ENCODE measurements around the gene LRRC7. TPM values are rescaled to one million over a fixed set of nuclear protein-coding genes. Genes with fewer than 3 reads are reported as not detected.

Gene LRRC7
- total RNA-seq, 3 donors from 2014 or later (not counting 1 experiment from before 2014, with no cell fraction given), result not detected

DNA sequence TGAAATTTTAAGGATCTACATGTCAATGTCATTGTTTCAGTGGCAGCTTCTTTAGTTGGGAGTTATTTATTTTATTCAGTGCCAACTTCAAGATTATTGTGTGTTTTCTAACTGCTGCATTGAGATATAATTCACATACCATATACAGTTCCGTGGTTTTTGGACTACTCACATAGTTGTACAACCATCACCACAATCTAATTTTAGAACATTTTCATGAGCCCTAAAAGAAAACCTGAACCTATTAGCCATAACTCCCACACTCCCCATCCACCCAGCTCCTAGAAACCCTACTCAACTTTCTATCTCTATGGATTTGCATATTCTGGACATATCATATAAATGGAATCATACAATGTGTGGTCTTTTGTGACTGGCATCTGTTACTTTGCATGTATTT, 417.7 kb downstream of the LRRC7 start:
- Mint-ChIP-seq H3K27ac (no peak overlapping the region), H3K36me3 (no peaks in the 10 kb centered on the region), H3K9me3 (peaks cover 9 to 12% of the 10 kb centered on the region in 2 donors), H3K4me1 (no peaks in the 10 kb centered on the region), H3K4me3 (no peak overlapping the region), H3K27me3 (ENCODE audit: low read depth in 2 of 2) (no peaks in the 10 kb centered on the region)
- Histone ChIP-seq H3K36me3 (ENCODE audit: control insufficient read depth, insufficient read depth, low read length) (no peaks in the 10 kb centered on the region), H3K4me1 (ENCODE audit: control insufficient read depth, insufficient read depth, low read length) (no peaks in the 10 kb centered on the region), H3K4me3 (ENCODE audit: low read length) (no peak overlapping the region), H3K27ac (ENCODE audit: low read length) (no peak overlapping the region), H3K9me3 (ENCODE audit: control insufficient read depth, insufficient read depth, low read length) (no peaks in the 10 kb centered on the region), H3K27me3 (ENCODE audit: control insufficient read depth, insufficient read depth, low read length) (no peaks in the 10 kb centered on the region)
- ATAC-seq (no peak), DNase-seq (no peak)
- intact Hi-C loops (cut with micrococcal nuclease), result no loop called here
- TF ChIP-seq CTCF (IDR thresholded peaks at IDR 0.05), result no peak
- 64% methylated on average over 1 of the region's 1 CpG for WGBS (ENCODE audit: insufficient coverage)

- Histone ChIP-seq H3K36me3 (ENCODE audit: control insufficient read depth, insufficient read depth, low read length) (no peaks in the 10 kb centered on the region), H3K9me3 (ENCODE audit: control insufficient read depth, insufficient read depth, low read length) (no peaks in the 10 kb centered on the region), H3K27me3 (ENCODE audit: control insufficient read depth, insufficient read depth, low read length) (no peaks in the 10 kb centered on the region), H3K27ac (ENCODE audit: low read length) (no peak overlapping the region), H3K4me1 (ENCODE audit: control insufficient read depth, insufficient read depth, low read length) (no peaks in the 10 kb centered on the region), H3K4me3 (ENCODE audit: low read length) (no peak overlapping the region)
- TF ChIP-seq CTCF (IDR thresholded peaks at IDR 0.05), result no peak
- ATAC-seq (no peak), DNase-seq (no peak)
- no peak overlapping the region for H3K4me3 Mint-ChIP-seq
- no peaks in the 10 kb centered on the region for H3K27me3 Mint-ChIP-seq (ENCODE audit: low read depth in 2 of 2)
- no peaks in the 10 kb centered on the region for H3K36me3 Mint-ChIP-seq
- no peak overlapping the region for H3K27ac Mint-ChIP-seq
- no peaks in the 10 kb centered on the region for H3K4me1 Mint-ChIP-seq
- peaks cover 9 to 11% of the 10 kb centered on the region in 2 donors for H3K9me3 Mint-ChIP-seq
- intact Hi-C loops (cut with micrococcal nuclease), result no loop called here
Measured at GRCh38 chr1:69985901-69986439, 418.2 kb downstream of the LRRC7 start.

GRCh38 chr1:69987881-69988280, 420.2 kb downstream of the LRRC7 start:
- no peaks in the 10 kb centered on the region for H3K9me3 ChIP-seq (ENCODE audit: control insufficient read depth, insufficient read depth, low read length)
- no peak overlapping the region for H3K4me3 ChIP-seq (ENCODE audit: low read length)
- H3K27me3 Mint-ChIP-seq (ENCODE audit: low read depth in 2 of 2), result no peaks in the 10 kb centered on the region
- no peaks in the 10 kb centered on the region for H3K27me3 ChIP-seq (ENCODE audit: control insufficient read depth, insufficient read depth, low read length)
- no peak overlapping the region for H3K4me3 Mint-ChIP-seq
- no peak overlapping the region for H3K27ac ChIP-seq (ENCODE audit: low read length)
- WGBS (ENCODE audit: insufficient coverage), result 70% methylated on average over 1 of the region's 1 CpG
- intact Hi-C loops (cut with micrococcal nuclease), result no loop called here
- ATAC-seq (no peak), DNase-seq (no peak)
- H3K9me3 Mint-ChIP-seq, result peaks cover 8 to 13% of the 10 kb centered on the region in 2 donors
- H3K27ac Mint-ChIP-seq, result no peak overlapping the region
- no peaks in the 10 kb centered on the region for H3K4me1 ChIP-seq (ENCODE audit: control insufficient read depth, insufficient read depth, low read length)
- no peak for TF ChIP-seq CTCF (IDR thresholded peaks at IDR 0.05)
- no peaks in the 10 kb centered on the region for H3K4me1 Mint-ChIP-seq
- no peaks in the 10 kb centered on the region for H3K36me3 ChIP-seq (ENCODE audit: control insufficient read depth, insufficient read depth, low read length)
- H3K36me3 Mint-ChIP-seq, result no peaks in the 10 kb centered on the region

GRCh38 chr1:69991644-69992043, 423.9 kb downstream of the LRRC7 start:
- intact Hi-C loops (cut with micrococcal nuclease), result no loop called here
- DNase-seq (no peak), ATAC-seq (no peak)
- Histone ChIP-seq H3K27me3 (ENCODE audit: control insufficient read depth, insufficient read depth, low read length) (no peaks in the 10 kb centered on the region), H3K9me3 (ENCODE audit: control insufficient read depth, insufficient read depth, low read length) (no peaks in the 10 kb centered on the region), H3K4me1 (ENCODE audit: control insufficient read depth, insufficient read depth, low read length) (no peaks in the 10 kb centered on the region), H3K36me3 (ENCODE audit: control insufficient read depth, insufficient read depth, low read length) (no peaks in the 10 kb centered on the region), H3K27ac (ENCODE audit: low read length) (no peak overlapping the region), H3K4me3 (ENCODE audit: low read length) (no peak overlapping the region)
- no peaks in the 10 kb centered on the region for H3K27me3 Mint-ChIP-seq (ENCODE audit: low read depth in 2 of 2)
- TF ChIP-seq CTCF (IDR thresholded peaks at IDR 0.05), result no peak
- no peak overlapping the region for H3K4me3 Mint-ChIP-seq
- H3K9me3 Mint-ChIP-seq, result peaks cover 2 to 5% of the 10 kb centered on the region in 2 donors
- no peak overlapping the region for H3K27ac Mint-ChIP-seq
- no peaks in the 10 kb centered on the region for H3K4me1 Mint-ChIP-seq
- 0% methylated on average over 1 of the region's 3 CpGs for WGBS (ENCODE audit: insufficient coverage)
- H3K36me3 Mint-ChIP-seq, result no peaks in the 10 kb centered on the region

Data from natural killer cell (primary cell).